ENCODE measurements around the gene ERO1B.

- TF ChIP-seq SIN3A (IDR thresholded peaks at IDR 0.05; ENCODE audit: borderline replicate concordance, insufficient read depth, low read length) (no peak), TAF1 (IDR thresholded peaks at IDR 0.05; ENCODE audit: borderline replicate concordance, insufficient read depth, low read length) (no peak), REST (IDR thresholded peaks at IDR 0.05; ENCODE audit: insufficient read depth in 1 of 2, low read depth in 2 of 2, low read length in 2 of 2) (no peak), POLR2AphosphoS5 (IDR thresholded peaks at IDR 0.05; ENCODE audit: low read depth, low read length) (no peak)
These were observed 53.3 kb downstream of the ERO1B start for GRCh38 chr1:236228411-236228810.

All from PFSK-1 (cell line).